Measurements from ENCODE around the gene SRSF4.
"Not testable (repeated sequence)": the region's sequence is repeated elsewhere in the genome, so short reads cannot be mapped to it uniquely, and the experiment has no call there.

The SRSF4 gene

DNA sequence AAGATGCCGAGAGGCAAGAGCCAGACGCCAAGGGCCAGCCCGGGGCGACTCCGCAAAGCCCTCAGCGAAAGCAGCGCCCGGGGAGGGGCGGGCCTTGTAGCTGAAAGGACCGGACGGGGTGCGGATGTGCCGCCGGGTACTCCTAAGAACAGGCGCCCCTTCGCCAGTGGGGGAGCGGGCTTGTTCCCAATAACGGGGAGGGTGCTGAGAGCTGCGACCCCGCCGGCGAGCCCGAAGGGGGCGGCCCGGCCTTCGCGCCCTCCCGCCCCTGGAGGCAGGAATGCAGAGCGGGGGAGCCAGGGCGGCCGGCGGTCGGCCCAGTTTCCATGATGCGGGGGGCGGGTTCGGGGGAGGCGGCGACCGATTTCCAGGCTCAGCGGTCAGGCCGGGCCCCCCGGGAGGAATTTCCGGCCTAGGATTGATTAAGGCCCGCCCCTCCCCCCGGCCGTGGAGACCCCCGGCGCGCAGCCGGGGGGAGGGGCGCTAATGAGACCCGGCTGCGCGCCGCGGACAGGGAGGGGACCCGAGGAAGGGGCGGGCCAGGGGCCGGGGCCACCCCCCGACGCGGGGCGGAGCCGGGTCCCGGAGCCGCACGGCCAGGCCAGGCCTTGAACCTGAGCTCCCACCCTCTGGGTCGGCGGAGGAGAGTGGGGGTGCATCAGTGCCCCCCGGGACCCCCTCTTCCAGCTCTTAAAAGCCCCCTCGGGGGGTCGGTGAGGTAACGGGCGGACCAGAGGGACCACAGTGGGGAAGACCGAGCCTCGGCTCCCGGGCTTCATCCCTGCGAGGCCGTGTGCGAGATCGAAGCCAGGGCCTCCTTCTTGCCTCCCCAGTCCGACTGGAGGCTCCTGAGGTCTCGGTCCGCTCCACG is 57.1 kb downstream of the SRSF4 start:
- DNase-seq (ENCODE audit: low read depth in 2 of 2), result peak; percentile 22 to 41

DNA sequence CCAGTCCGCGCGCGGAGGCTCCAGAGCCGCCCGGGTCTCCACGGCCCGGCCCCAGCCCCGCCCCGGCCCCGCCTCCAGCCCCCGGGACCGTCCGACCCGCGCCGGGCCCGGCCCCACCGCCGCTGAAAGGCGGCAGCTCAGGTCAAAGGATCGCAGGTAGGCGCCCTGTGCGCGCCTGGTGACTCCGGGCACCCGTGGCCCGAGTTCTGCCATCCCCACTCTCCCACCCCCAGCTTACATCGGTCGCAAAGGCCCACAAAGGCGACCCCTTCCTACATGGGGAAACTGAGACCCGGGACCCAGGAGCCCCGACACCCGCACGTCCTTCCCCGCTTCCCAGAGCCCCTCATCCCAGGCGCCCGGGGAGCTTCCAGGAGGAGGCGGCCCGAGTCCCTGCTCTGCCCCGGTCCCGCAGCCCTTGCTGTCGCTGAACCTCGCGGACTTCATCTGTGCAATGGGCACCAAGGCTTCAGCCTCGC is 57.8 kb downstream of the SRSF4 start, which contains the start of gene TMEM200B:
Gene TMEM200B, minus strand, starts transcription at position 17 of the 479 bp plus-strand sequence. CDS start 2,075 bp downstream, outside the sequence.
- DNase-seq (ENCODE audit: low read depth in 2 of 2), result no peak

DNA sequence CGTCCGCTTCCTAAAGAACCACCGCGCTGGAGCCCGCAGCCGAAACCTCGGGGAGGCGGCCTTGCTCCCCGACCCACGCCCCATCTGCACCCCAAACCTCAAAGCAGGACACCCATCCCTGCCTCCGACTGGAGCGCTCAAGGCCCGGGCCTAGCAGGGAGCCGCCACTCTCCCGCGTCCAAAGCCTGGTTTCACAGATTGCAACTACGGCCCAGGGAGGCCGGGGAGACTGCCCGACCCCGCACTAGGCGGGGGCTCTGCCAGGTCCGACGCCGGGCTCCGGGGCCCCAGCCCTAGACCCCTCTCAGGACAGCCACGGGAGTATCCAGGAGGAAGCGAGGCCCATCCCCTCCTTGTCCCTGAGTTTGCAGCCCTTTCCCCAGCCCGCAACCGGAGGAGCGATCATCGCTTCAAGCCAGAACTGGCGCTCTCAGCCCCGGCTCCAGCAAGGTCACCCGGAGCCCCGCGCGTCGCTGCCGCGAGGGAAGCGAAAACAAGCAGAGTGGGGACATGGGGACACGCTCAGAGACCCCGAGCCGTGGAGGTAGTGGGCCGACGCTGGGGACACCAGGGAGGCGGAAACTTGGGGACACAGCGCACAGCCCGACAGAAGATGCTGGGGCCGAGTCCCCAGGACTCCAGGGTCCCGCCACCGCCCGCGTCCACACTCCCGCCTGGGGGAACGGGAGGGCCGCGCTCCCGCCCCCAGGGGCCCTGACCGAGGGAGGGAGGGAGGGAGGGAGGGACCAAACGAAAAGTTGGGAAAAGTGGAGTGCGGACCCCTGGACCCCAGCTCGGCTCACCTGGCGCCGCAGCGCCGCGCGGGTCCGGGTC is 58.4 kb downstream of the SRSF4 start:
- DNase-seq (ENCODE audit: low read depth in 2 of 2), result no peak

DNA sequence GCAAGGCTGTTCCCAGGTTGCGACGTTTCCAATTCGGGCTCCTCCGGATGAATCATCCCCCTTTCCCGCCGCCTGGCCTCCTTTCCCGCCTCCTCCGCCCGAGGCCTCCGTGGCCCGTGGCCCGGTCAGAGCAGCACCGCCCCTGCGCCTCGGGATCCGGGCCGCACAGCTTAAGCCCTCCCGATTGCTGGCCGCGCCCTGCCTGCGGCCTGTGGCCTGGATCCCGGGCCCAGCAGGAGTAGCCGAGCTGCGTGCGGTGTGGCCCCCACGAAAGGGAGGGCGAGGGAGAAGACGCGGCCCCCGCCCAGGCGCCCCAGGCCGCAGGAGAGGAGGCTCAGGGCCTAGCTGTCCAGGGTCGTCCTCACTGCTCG is 59.0 kb downstream of the SRSF4 start:
- no peak for DNase-seq (ENCODE audit: low read depth in 2 of 2)

DNA sequence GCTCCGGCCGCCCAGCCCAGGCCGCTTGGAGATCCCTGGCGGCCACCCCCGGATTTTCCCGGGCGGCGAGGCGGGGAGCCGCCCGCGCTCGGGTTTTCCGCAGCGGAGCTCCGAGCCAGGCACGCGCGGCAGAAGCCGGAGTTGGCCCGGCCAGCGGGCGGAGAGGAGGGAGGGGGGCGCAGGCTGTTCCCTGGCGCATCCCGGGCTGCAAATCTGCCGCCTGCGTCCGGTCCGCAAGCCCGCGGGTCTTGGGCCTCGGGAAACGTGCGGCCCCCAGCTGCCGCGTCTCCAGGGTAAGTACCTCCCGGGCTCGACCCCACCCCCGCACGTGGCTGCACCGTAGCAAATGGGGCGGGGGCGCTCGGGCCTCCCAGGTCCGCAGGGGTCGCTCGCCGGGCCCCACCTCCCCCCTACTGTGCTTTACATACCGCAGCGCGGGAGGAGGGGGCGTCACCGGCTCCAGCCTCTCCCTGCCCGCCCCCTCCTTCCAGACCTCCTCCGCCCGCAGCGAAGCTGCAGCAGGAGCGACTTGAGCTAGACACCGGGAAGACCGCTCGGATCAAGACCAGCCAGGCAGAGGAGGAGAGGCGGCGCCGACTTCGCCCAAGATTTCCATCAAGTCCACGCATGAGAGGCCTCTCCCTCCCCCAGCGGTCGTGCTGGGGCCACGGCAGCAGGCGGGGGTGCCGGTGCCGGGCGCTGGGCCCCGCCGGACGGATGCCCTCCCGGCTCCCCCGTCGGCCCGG is 59.6 kb downstream of the SRSF4 start:
- no peak for DNase-seq (ENCODE audit: low read depth in 2 of 2)

DNA sequence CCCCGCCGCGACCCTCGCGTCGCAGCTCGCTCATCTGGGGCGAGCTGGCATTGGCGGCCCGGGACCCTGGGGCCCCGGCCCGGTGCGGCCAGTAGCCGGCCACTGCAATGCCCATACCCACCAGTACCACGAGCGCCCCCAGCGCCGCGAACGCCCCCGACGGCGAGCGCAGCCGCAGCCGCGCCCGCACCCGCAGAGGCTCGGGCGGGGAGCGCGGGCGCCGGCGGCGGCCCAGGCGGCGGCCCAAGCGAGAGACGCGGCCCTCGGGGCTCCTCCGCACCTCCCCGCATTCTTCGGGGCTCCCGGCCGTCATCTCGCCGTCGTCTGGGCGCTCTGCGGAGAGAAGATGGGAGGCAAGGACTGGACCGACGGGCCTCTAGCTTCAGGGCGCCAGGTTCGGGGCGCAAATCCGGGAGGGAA is 60.2 kb downstream of the SRSF4 start:
- no peak for DNase-seq (ENCODE audit: low read depth in 2 of 2)

DNA sequence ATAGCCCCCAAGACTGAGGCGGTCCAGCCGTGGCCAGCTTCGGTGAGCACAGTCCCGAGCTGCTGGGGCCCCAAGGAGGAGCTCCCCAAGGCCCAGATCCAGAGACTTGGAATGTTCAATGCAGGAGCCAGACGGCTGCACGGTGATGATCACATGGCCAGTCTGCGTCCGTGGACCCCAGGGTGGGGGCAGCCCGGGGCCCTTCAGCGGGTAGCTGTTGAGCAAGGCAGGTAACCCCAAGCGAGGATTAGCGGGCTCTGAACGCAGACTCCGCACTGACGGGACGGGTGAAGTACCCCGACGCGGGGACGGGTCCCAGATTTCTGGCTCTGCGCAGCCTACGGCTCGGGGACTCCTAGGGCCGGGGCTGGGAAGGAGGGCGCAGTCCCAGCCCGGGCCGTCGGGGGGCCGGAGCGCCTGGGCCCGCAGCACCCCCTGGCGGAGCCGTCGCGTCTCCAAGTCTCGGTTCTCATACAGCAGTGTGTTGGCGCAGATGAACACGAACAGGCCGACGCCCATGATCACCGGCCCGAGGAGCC is 60.7 kb downstream of the SRSF4 start:
- peak; percentile 5 to 48 for DNase-seq (ENCODE audit: low read depth in 2 of 2)

DNA sequence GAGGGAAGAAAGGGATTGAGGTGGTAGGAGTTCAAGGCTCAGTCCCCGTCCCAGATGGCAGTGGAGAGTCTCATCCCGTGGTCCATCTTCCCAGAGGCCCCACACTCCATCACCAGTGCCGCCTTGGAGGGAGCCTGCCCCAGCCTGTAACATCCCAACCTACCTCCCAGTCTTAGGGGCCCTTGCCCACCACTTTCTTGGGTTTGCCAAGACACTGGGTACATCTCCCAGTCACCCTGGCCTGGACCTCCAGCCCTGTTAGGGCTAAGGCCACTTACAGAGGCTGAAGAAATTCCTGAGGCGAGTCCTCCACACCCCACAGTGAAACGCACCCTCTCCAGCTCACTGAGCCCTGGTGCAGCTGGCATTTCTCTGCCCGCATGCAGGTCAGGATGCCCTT is 61.3 kb downstream of the SRSF4 start:
- no peak for DNase-seq (ENCODE audit: low read depth in 2 of 2)

DNA sequence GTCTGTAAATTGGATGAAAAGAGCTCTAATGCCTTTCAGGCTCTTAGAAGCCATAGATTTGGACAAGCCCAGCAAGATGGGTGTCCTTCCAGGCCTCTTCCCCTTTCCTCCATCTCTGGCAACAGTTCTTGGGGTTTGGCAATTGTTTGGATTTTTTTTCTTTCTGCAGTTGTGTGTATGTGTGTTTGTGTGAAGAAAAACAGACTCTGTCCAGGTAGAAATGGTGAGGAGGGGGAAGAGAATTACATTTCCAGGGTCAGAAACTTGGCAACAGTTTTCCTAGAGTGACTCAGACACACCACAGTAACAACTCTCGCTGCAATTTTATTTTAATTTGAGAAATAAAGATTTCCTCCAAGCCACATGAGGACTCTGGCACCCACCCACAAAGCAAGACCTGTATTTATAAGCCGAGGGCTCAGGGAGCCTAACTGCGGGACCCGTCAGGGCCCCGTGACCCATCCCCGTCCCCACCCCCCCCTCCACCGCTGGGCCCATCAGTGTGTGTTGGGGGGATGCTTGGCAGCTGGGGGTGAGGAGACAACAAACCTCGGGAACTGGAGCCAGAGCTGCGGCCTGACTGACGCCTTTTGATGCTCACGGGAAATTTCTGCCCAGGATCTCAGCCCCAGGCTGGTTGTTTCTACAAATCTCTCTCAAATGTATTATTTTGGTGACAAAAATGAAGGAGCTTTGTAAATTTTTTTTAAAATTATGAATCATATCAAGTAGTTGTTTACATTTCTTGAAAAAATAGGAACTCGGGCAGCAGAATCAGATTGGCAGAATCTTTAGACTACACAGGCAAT is 62.4 kb downstream of the SRSF4 start:
- no peak for DNase-seq (ENCODE audit: low read depth in 2 of 2)

DNA sequence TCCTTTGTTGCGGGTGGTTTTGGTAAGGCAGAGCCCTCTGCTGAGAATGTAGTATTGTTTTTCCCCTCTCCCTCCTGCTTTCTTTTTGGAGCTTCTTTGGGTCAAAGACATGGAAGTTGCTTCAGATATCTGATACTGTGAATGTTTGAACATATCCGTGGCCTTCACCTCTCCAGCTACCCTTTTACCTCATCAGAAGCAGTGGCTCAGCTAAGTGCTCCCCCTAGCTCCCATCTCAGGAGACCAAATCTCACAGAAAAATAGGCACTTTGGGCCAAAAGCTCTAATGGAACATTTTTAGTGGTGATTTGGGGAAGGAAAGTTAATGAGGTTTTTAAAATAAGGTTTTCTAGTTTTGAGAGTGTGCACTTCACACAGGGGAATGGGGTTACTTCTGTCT is 64.3 kb downstream of the SRSF4 start:
- DNase-seq (ENCODE audit: low read depth in 2 of 2), result no peak

DNA sequence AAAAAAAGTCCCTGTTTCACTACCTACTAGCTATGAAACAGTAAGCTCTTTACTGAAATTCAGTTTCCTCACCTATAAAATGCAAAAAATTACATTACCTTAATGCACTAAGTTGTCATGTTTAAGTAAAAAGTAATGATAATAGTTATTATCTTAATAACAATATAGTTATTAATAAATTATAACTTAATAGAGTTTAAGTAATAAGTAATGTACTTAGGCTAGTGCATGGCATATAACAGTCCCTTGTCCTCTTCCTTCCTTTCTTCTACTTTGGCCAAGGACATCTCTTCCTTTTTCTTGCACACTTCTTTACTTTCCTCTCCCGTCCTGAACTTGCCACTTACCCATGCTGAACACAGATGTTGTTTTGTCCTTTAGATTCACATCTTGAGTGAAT is 67.0 kb downstream of the SRSF4 start:
- DNase-seq (ENCODE audit: low read depth in 2 of 2), result no peak

DNA sequence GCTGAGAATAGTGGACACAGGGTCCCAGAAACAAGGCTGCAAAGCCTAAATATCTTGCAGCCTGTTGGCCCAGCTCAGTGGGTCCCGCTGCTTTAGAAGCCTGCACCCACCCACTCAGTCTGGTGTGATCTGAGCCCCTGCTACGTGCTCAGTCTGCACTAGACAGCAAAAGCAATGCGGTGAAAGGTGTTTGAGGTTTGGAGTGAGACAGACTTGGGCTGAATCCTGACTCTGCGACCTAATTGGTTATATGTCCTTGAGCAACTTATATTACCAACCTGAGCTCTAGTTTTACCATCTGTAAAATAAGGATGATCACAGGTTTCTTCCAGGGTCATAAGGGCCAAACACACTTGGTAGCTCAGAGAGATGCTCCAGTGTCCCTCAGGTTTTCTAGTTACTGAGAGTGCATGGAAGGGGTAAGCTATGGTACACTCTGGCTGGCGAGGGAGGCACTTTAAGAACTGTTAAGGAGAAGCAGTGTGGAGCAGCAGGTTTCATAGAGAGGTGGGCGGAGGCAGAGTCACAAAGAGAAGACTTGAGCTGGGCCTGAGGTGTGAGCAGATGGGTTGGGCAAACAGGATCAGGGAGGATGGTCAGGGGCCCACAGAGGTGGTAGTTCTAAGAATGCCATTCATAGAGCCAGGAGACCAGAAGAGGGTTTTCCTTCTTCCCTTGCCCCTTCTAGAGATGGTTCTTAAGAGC is 68.1 kb downstream of the SRSF4 start:
- no peak for DNase-seq (ENCODE audit: low read depth in 2 of 2)

DNA sequence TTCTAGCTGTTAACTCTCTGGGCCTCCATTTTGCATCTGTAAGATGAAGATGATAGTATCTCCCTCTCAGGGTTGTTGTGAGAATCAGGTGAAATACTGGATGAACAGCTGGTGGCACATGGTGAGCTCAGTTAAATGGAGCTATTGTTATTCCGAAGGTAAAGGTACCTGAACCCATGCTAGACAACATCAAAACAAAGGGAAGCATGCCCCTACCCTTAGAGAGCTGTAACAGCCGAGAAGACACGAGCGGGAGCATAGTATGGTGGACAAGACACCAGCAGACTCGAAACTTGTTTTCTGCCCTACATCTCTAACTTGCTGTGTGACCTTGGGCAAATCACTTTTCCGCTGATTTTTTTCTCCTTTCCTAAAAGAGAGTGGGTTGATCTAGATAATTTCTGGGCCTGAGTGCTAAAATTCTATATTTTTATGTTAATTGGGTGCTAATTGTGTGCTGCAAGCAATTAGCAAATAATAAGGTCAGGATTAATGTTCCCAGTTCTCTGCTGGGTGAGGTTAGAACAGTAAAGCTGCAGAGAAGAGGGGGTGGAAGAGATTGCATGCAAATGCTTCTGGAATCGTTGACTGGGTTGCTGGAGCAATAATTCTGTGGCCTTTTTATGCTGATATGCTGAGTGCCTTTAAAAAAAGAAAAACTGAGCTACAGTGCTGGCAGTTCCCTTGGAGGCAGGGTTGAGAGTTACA is 68.8 kb downstream of the SRSF4 start:
- no peak for DNase-seq (ENCODE audit: low read depth in 2 of 2)

DNA sequence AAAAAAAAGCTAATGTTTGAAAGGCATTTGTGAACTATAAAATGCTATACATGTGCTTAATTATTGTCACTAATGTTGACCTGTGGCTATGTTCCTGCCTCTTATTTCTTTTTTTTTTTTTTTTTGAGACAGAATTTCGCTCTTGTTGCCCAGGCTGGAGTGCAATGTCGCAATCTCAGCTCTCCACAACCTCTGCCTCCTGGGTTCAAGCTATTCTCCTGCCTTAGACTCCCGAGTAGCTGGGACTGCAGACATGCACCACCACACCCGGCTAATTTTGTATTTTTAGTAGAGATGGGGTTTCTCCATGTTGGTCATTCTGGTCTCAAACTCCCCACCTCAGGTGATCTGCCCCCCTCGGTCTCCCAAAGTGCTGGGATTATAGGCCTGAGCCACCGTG is 73.7 kb downstream of the SRSF4 start:
- not testable (repeated sequence) for DNase-seq (ENCODE audit: low read depth in 2 of 2)

DNA sequence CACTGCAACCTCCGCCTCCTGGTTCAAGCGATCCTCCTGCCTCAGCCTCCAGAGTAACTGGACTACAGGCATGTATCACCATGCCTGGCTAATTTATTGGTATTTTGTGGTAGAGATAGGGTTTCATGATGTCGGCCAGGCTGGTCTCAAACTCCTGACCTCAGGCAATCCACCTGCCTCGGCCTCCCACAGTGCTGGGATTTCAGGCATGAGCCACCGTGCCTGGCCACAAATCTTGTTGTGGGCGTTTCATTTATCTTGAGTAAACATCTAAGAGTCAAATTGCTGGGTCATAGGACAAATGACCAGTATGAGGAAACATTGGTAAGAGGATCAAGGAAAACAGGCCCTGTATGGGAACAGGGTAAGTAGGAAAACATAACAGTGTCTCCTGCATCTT is 75.9 kb downstream of the SRSF4 start:
- no peak for DNase-seq (ENCODE audit: low read depth in 2 of 2)

DNA sequence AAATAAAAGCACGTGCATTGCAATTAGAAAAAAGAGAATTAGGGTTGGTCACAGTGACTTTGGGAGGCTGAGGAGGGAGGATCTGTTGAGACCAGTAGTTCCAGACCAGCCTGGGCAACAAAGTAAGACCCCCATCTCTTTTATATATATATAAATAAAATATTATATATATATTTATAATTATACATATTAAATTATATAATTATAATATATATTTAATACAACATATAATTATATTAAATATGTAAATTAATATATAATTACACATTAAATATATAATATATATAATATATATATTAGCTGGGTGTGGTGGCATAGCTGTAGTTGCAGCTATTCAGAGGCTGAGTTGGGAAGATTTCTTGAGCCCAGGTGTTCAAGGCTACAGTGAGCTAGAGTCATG is 81.2 kb downstream of the SRSF4 start:
- DNase-seq (ENCODE audit: low read depth in 2 of 2), result no peak

DNA sequence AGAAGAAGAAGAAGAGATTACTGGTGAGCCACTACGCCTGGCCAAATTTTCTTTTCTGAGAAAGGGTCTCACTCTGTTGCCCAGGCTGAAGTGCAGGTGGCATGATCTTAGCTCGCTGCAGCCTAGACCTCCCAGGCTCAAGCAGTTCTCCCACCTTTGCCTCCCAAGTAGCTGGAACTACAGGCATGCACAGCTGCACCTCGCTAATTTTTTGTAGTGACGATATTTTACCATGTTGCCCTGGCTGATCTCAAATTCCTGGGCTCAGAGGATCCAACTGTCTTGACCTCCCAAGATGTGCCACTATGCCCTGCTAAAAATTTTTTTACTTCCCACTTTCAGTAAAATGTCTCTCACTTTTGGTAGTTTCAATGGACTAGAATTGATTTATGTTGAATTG is 82.4 kb downstream of the SRSF4 start:
- no peak for DNase-seq (ENCODE audit: low read depth in 2 of 2)
